GDM1 (cell line): ENCODE measurements around the gene VAT1.
"Not testable (repeated sequence)": the region's sequence is repeated elsewhere in the genome, so short reads cannot be mapped to it uniquely, and the experiment has no call there.

ENCODE experiments used
- DNase-seq: peaks from one replicate; lab custom pipeline; 2025; lab: John Stamatoyannopoulos, UW

VAT1 gene

DNA sequence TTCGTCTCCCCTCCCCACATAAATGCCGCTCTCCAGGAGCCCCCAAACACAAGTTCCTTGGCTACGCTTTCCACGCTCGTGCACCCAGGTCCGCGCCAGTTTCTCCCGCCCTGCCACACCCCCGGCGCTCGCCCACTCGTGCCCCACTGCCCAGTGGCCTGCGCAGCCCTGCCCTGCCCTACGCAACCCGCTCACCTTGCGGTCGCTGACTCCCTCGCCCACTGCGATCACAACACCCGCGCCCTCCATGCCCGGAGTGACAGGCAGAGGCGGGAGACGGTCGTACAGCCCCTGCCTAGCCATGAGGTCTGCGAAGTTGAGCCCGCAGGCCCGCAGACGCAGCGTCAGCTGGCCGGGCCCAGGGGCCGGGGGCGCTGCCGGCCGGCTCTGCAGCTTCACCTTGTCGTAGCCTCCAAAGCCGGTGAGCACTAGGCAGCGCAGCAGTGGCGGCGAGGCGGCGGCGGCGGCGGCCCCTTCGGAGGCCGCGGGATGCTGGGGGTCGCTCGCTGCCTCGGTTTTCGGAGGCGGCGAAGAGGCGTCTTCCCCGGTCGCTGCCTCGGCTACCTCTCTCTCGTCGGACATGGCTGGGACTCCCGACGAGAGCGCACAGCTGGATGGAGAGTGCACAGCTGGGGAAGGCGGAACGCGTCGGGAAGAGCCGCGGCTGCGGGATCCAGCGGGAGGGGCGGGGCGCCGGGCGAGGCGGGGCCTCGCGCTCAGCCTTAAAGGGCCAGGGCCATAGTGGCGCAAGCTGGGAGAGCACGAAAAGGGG, at the start of gene VAT1:
Gene VAT1, minus strand, starts transcription at position 645 of the 772 bp plus-strand sequence. Its CDS starts 63 bp downstream, at position 582.
- DNase-seq, result peak; percentile 46

DNA sequence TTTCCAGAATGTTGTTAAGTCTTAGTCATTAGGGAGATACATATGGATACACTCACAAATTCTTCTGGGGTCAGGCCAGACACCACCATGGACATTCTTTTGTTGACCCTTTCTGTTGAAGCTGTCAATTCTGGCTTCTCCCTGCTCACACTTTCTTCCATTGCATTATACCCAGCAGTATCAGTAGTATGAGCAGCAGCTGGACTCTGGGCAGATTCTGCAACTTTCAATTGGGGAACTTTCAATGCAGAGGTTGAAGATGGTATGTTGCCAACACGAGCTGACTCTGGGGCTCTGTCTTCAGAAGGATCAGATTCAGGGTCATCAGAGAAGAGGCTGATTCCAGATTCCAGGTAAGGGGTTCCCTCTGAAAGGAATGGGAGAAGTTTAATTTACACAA, 48.7 kb upstream of the VAT1 start:
- DNase-seq, result no peak

DNA sequence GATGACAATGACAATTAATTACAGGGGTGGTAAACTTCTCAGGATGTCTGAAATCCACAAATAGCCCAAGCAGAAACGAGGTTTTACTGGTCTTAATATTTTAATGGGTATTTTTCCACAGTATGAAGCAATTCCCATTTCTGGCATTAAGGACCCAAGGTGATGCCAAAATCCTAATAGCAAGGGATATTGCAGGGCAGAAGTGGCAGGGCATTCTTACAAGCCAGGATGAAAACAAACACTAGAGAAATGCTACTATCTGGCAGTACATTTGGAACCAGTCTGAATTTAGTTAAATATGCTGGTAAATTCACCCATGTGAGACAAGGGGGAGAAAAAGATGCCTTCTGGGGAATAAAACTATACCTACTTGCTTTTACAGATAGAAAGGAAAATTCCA, 48.1 kb upstream of the VAT1 start:
- DNase-seq, result no peak

DNA sequence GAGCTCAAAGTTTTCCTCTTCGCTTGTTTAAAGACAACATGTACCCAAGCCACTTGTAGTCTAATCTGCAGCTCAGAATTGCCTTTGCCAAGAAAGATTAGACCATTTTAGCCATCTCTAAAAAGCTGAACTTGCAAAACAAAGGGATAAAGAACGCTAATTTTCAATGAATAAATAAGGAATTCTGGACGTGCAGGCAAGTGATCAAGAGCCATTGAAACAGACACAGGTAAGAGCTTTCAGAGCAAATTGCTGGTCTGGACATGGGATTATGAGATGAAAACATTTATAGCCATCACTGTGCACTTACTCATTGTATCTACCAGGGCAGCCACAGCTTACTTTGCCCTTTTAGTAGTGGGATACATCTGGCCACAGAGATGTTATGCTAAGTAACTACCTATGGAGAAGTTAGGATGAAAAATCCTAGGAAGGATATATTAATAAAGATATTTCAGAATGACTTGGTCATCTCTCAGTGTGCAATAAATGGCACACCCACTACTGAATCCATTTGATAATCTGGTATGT, 47.2 kb upstream of the VAT1 start:
- no peak for DNase-seq

DNA sequence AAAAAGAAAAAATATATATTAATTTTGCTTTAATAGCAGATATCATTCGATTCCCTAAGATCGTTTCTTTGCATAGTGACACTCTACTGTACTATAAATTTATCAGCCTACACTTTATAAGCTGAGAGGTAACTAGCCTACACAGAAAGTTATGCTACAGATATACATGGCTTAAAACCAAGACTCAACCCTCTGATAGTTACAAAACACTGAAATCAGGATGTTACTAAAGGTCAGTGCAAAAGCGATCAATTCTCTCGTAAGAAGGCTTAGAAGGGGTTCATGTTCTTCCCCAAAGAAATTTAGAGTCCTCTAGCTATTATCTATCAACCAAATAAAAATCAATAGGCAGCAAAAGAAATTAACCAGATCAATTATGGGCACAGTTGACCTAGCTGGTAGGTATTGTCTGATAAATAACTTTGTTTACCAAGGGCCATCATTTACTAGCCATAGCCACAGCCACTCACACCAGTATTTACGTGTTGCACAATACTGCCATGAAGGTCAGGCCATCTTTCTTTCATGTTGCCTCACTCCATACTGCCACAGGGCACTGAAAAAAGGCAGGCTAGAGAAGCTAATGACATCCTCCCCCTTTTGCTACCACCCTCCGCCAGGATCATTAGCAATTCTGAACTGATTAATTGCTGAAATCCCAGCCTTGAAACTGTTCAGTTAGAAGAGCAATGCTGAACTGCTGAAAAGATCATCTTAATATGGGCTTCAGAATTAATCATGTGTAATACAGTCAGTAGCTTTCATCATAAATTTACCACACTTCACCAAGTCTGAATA, 46.6 kb upstream of the VAT1 start:
- no peak for DNase-seq

DNA sequence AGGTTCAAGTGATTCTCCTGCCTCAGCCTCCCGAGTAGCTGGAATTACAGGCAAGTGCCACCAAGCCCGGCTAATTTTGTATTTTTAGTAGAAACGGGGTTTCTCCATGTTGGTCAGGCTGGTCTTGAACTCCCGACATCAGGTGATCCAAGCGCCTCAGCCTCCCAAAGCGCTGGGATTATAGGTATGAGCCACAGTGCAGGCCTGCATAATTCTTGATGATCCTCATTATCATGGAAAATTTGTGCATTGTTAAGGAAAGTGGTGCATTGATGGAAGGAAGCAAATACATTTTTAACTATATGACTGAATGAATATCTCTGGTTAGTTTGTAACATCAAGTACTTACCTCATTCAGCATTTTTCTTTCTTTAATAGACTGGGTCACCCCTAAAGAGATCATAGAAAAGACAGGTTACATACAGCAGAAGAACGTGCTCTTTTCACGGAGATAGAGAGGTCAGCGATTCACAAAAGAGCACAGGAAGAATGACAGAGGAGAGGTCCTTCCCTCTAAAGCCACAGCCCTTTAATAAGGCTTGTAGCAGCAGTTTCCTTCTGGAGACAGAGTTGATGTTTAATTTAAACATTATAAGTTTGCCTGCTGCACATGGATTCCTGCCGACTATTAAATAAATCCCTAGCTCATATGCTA, 40.9 kb upstream of the VAT1 start:
- DNase-seq, result no peak

DNA sequence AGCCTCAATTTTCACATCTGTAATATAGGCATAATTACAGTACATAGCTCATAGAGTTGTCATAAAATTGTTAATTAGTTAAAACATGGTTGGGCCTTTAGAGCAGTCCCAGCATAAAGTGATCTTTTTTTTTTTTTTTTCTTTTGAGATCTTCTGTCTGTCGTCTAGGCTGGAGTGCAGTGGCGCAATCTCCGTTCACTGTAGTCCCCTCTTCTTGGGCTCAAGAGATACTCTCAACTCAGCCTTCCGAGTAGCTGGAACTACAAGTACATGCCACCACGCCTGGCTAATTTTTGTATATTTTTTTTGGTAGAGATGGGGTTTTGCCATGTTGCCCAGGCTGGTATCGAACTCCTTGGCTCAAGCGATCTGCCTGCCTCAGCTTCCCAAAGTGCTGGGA, 33.9 kb upstream of the VAT1 start:
- no peak for DNase-seq

DNA sequence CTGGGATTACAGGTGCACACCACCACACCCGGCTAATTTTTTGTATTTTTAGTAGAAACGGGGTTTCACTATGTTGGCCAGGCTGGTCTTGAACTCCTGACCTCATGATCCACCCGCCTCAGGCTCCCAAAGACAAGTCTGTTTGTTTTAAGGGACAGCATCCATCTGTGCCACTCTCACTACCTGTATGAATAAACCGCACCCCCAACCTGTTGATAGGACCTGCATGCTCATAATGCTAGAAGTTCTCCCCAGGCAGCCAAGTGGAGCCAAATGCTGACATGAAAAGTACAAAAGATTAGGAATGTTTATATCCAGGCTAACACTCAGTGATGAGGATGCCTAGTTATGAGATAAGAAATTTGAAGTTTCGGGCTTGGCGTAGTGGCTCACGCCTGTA, 30.8 kb upstream of the VAT1 start:
- not testable (repeated sequence) for DNase-seq

DNA sequence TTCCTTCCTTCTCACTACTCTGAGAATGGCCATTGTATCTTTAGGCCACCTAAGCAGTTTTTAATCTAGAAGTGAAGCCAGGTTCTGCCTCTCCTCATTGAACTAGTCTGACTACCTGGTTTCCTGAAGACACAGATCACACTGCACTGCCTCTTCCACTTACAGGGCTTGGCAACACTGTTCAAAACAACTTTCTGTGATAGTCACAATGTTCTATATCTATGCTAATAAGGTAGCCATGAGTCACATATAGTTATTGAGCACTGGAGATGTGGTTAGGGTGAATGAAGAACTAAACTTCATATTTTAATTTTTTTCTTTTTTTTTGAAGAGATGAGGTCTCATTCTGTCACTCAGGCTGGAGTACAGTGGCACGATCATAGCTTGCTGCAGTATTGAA, 29.8 kb upstream of the VAT1 start:
- no peak for DNase-seq

DNA sequence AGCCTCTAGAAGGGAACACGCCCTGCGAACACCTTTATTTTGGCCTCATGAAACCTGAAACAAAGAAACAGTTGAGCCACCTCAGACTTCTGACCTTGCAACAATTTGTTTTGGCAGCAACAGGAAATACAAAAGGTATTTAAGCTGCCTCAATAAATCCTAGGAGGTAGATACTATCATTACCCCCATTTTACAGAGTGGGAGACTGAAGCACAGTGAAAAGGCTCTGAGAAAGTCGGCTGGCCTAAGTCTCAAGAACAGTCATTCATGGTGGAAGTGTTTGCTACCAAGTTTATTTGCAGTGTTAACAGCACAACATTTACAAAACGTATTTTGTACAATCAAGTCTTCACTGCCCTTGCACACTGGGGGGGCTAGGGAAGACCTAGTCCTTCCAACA, 21.8 kb upstream of the VAT1 start:
- DNase-seq, result no peak

DNA sequence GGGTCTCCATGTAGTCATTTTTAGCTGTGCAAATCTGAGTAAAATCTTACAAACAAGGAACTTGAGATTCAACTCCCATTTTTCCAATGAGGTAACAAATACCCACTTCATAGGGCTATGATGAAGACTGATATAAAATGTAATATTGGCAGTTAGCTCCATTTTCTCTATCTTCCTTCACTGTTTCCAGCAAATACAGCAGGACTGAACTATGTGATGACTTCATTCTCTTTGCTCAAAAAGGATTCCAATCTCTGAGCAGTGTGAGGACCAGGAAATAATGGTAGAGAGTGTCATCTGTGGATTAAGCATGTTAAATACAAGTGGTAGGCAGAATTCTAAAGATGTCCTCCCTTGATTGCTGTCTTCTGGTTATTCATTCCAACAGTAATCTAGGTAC, 21.1 kb upstream of the VAT1 start:
- DNase-seq, result no peak

DNA sequence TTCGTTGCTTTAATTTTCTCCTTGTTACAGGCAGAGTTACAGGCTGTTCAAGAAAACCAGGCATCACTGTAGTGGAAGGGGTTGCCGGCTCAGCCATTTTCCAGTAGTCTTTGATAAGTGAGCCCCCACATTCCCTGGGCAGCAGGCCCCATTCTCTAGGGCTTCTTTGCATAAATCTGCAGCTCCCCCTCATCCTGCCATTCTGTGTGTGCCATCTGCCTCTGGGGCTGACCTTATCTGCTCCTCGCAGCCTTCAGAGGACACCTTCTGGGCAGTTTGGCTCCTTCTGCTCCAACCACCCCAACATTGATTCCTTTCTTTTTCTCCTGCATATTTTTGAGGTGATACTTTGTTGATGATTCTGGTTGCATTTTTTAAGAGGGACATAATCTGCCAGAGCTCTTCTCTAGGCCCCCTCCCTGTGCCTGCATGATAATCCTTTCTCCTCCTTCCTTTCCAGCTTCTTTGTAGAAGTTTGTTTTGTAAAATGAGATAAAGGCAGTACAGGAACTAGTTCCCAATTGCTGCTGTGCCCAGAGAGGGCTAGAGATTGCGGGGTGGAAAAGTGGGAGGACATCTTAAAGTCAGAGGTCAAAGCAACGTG, 19.9 kb upstream of the VAT1 start:
- DNase-seq, result no peak

DNA sequence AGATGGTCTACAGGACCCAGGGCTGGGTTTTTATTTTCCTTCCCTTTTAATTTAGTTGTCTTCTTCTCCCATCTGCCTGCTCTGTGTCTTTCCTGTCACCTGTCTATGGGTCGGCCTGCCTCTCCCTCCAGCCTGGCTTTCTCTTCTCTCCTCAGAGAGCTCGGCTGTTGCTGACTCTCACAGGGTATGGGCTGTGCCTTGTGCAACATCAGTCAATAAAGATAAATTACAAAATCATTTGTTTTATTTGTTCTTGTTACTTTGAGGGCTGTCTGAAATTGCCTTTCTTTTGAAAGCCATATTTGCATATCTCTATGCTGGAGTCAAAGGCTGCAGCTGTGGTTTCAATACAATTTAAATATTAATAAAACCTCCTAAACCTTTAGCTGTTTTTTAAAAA, 18.5 kb upstream of the VAT1 start:
- no peak for DNase-seq

DNA sequence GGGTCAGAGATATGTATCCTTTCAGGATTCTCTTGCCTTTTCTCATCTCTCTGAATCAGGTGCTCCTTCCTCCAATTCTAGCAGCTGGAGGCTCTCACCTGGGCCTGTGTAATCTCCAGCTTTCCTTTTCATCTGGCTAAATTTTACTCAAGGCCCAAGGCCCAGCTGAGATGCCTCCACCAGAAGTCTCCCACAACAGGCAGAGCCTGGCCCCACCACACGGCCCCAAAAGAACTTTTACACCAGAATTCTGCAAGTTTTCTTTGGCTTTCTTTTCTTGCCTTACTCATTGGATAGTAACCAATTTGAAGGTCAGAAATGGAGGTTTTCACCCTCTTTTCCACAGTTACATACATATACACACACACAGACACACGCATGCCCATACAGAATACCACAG, 17.5 kb upstream of the VAT1 start:
- DNase-seq, result no peak

DNA sequence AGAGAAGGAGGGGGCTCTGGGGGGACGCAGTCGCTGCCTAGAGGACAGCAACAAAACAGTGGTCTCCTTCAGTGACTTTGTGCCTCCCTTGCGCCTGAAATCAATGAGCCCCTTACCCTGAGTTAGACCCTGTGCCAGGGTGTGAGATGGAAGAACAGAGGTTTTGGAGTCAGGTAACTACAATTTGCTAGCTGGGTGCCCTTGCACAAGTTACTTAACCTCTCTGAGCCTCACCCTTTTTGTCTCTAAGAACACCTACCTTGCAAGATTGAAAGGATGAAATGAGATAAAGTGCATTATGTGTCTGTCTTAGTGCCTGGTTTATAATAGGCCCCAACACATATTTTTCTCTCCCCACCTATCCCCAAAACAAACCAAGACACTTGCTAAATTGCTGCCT, 12.7 kb upstream of the VAT1 start:
- DNase-seq, result no peak

DNA sequence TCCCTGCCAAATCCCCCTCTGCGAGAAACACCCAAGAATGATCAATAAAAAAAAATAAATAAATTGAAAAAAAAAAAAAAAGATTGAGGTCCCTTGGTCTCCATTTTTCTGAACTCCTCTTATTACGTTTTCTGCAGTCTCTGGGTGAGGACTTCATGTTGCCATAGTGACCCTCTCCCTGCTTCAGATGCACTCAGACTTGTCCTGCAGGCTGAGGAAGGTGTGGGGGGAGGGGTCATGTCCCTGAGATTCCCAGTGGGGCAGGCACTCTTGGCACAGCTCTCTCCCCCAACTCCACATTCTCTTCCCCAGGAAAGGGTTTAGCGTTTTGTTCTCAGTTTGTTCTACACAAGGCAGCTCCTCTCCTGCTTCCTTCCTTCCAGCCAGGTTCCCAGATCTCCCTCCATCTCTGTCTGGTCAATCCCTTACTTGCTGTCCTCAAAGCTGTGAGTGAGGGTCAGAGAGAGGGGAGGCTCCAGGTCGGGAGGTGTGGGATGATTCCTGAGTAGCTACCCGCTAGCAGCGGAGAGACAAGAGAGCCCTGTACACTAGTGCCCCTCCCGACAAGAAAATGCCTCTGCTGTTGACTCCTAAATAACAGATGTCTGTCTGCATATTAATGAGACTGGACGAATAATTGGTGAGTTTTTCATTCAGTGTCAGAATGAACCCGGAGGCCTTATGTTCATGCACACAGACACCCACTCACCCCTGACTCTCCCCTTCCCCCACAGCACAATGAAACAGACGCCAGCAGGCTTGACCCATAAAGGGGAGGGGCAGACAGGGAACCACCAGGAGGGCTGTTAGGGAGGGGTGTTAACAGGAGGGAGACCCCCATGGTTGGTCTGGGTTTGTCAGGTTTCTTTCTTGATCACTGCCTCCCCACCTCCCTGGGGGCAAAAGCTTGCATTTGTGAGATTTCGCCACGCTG, 12.0 kb upstream of the VAT1 start:
- DNase-seq, result no peak

DNA sequence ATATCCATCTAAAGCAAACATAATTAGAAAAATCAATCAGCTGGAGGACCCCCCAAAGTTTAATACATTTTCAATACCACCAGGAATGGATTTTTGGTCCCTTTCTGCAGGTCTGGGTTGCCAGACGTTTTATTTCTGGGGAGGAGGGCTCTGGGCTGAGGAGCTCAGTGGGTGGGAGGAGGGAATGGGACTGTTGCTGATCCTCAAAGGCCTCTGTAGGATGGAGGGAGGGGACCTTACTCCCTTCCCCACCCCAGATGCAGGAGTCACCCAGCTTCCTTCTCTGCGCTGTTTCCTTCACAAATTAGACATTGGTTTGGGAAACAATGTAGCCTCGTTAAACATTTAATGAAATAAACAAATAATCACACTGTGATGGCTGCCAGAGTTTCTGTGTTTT, 9.5 kb upstream of the VAT1 start:
- no peak for DNase-seq

DNA sequence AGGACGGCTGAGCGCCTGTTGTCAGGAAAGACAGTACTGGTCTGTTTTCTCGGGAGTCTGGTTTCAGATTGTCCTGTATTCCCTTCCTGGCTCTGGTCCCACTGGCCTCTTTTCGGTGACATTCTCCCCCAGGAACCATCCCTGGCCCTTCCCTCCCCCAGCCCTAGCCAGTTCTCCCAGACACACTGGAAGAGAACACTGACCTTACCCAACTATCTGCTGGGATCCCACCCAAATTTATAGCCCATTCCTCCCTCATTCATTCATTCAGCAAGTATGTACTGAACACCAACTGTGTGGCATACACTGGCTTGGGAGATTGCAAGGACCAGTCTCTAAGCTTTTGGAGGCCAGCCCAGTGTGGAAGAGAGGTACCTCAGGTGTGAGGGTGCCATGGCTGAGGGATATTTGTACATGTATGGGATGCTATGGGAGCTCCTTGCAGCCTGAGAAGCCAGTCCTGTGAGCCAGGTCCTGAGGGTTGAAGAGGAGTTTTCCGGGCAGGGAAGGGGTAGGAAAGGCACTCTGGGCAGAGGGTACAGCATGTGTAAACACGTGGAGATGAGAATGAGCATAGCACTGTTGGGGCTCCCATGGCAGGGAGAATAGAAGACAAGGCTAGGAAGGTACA, 8.1 kb upstream of the VAT1 start:
- no peak for DNase-seq

DNA sequence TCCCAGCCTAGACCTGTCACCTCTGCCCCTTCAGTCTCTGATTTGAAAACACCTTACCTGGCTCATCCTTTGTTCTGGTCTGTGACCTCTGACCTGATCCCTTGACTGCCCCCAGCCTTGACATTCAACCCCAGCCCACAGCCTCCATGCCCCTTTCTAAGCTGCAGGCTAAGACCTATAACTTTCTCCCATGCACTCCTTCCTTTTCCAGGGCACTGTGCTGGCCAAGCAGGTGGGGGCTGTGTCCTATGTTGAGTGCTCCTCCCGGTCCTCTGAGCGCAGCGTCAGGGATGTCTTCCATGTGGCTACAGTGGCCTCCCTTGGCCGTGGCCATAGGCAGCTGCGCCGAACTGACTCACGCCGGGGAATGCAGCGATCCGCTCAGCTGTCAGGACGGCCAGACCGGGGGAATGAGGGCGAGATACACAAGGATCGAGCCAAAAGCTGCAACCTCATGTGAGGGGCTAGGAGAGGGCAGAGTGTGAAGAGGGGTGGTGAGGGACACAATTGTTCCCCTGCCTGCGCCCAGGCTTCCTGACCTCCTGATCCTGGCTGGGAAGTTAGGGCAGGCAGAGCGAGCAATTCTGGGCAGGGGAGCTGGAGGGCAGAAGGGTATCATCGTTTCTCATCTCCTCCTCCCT, 6.2 kb upstream of the VAT1 start:
- DNase-seq, result no peak
